Mammary epithelial cell (primary cell): ENCODE results near the gene F12.

Source experiments
- EZH2 ChIP-seq: IDR thresholded peaks from 2 replicates; pipeline ENCODE4 v1.6.1; 2012; ENCODE audit warnings: low read length, inconsistent platforms, borderline replicate concordance
- TF ChIP-seq, protein P1 (sequence below), 2 donors: IDR thresholded peaks in 1 of 2; conservative IDR thresholded peaks in 1 of 2; 2 replicates each; pipeline ENCODE4 v1.5.1; 2011 to 2012; ENCODE audit warnings: inconsistent platforms in 2 of 2, low read length in 2 of 2, mild to moderate bottlenecking in 2 of 2, control low read depth in 1 of 2, low read depth in 1 of 2; ENCODE audit not compliant: insufficient read depth in 1 of 2; ENCODE audit errors: extremely low read depth in 1 of 2

- TF ChIP-seq, protein P1, sequence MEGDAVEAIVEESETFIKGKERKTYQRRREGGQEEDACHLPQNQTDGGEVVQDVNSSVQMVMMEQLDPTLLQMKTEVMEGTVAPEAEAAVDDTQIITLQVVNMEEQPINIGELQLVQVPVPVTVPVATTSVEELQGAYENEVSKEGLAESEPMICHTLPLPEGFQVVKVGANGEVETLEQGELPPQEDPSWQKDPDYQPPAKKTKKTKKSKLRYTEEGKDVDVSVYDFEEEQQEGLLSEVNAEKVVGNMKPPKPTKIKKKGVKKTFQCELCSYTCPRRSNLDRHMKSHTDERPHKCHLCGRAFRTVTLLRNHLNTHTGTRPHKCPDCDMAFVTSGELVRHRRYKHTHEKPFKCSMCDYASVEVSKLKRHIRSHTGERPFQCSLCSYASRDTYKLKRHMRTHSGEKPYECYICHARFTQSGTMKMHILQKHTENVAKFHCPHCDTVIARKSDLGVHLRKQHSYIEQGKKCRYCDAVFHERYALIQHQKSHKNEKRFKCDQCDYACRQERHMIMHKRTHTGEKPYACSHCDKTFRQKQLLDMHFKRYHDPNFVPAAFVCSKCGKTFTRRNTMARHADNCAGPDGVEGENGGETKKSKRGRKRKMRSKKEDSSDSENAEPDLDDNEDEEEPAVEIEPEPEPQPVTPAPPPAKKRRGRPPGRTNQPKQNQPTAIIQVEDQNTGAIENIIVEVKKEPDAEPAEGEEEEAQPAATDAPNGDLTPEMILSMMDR (conservative IDR thresholded peaks at IDR 0.05 in 1 of 2, IDR thresholded peaks at IDR 0.05 in 1 of 2; ENCODE audit: extremely low read depth in 1 of 2, insufficient read depth in 1 of 2, low read depth in 1 of 2, low read length in 2 of 2), result no peak
- no peak for TF ChIP-seq EZH2
Measured at GRCh38 chr5:177385720-177386119, 23.6 kb downstream of the F12 start.
